GM04504 (cell line): ENCODE measurements around the gene PTPRN2.

ENCODE experiments used
- DNase-seq: peaks from one replicate; pipeline ENCODE4 v3.0.0-alpha.2; 2012; ENCODE audit warnings: low read depth

The PTPRN2 gene

DNA sequence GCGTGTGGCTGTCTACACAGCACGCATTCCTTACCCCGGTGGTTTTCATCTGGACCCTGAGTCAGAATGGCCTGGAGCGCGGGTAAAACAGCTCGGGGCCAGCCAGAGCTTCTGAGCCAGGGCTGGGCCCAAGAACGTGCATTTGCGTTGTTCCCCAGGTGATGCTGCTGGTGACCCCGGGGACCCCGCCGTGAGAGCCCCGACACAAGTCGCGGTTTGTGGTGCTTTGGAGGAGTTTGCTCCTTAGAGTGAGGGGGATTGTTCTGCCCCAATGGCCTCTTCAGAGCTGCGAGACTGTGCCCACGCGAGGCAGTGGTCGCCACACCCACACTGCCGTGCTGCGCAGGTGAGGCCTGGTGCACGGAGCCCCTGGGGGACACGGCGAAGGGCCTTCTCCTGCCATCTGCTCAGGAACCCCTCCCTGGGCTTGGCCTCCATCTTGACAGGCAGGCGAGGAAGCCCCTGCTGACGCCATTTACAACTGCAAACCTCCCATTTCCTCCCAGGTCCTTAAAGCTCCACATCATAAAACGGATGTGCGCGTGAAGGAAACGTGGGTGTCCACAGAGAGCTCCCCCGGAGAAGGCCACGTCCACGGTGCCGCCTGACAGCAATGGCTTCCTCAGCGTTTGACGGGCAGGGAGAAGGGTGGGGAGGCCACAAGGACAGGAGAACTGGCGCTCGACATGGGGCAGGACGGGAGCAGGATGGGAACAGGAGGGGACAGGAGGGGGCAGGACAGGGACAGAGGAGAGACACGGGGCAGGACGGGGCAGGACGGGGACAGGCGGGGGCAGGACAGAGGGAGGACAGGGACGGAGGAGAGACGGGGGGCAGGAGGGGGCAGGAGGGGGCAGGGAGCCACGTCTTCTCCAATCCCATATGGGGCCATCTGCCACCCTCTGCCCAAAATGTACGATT is 773.6 kb downstream of the PTPRN2 start:
- no peak for DNase-seq

- no peak for DNase-seq
Measured at GRCh38 chr7:157813053-157813452, 774.6 kb downstream of the PTPRN2 start.

DNA sequence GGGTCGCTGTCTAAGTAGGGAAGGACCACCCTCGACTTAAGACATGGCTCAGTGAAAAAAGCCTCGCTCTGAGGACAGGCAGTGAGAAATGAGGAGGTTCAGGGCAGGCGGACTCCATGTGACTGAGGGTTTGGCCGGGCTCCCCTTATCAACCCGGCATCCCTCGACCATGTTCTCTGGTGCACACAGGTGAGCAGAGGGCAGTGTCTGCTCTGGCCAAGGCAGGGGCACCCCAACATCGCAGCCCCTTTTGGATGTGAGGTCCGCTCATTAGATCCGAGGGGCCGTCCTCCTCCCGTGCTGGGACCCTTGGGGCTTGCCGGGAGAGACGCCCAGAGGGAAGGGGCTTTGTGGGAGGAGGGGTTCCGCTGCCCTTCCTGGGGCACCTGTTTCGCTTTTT is 775.7 kb downstream of the PTPRN2 start:
- no peak for DNase-seq

DNA sequence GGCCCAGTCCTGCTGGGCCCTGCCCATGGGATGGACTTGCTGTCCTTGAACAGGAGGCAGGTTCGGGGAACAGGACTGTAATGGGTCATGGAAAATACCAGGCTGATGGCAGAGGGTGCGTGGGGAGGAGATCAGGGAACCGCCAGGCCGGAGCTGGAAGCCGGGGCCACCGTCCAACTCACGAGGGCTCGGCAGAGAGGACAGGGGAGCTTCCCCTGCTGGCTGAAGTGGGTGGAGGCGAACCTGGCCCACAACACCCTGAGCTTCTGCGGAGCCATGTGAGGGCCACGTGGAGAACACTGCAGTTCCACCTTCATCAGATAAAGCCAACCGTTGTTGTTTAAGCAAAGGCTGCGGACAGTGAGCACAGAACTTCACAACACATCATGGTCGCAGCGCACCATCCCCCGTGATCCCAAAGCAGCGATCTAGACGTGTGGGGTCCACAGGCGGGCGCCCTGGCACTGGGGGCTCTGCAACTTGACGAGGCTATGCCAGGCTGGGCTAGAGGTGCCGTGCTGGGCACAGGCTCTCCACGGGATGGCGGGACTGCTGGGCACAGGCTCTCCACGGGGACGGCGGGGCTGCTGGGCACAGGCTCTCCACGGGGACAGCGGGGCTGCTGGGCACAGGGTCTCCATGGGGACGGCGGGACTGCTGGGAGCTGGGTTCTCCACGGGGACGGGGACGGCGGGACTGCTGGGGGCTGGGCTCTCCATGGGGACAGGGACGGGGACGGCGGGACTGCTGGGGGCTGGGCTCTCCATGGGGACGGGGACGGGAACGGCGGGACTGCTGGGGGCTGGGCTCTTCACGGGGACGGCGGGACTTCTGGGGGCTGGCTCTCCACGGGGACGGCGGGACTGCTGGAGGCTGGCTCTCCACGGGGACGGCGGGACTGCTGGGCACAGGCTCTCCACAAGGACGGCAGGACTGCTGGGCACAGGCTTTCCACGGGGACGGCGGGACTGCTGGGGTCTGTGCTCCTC is 777.5 kb downstream of the PTPRN2 start:
- no peak for DNase-seq

GRCh38 chr7:157809154-157809862 is 778.3 kb downstream of the PTPRN2 start:
- DNase-seq: no peak

- DNase-seq: no peak
Measured at GRCh38 chr7:157808042-157808441, 779.6 kb downstream of the PTPRN2 start.

DNA sequence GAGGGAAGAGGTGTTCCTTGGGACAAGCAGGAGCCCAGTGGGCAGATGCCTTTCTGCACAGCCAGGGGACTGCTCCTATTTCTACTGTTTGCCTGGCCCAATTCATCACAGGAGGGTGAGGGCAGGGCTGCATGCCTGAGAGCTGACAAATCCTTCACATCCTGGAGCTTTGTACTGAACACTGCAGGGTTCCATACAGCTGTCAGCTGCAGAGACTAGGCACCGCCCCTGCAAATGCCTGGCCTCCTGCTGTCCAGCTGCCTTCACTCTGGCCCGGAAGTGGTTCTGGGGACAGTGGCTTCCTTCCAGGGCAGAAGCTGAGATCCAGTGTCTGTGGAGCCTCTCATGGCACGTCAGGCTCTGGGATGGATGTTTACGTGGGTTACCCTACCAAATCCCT is 780.1 kb downstream of the PTPRN2 start:
- no peak for DNase-seq

GRCh38 chr7:157806711-157807110 is 780.9 kb downstream of the PTPRN2 start:
- no peak for DNase-seq

- no peak for DNase-seq
Measured at GRCh38 chr7:157805713-157806112, 781.9 kb downstream of the PTPRN2 start.

DNA sequence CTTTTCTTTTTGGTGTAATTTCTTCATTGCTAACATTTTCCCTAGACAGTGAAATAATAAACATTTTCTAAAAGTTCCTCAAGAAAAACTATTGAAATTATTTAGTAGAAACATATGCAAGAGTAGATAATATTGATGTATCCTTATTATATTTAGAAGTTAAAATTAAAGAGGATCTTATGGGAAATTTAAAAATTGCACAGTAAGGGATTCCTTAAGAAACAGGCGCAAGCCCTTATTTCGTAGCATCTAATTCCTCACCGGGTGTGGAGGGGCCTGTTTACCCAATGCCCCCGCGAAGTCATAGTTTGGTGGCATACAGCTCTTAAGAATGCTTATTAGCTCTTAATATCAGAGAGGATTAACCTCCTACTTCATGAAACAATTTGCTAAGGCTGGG is 783.7 kb downstream of the PTPRN2 start:
- no peak for DNase-seq

GRCh38 chr7:157801971-157802675 is 785.5 kb downstream of the PTPRN2 start:
- no peak for DNase-seq

- no peak for DNase-seq
Measured at GRCh38 chr7:157801113-157801512, 786.5 kb downstream of the PTPRN2 start.

DNA sequence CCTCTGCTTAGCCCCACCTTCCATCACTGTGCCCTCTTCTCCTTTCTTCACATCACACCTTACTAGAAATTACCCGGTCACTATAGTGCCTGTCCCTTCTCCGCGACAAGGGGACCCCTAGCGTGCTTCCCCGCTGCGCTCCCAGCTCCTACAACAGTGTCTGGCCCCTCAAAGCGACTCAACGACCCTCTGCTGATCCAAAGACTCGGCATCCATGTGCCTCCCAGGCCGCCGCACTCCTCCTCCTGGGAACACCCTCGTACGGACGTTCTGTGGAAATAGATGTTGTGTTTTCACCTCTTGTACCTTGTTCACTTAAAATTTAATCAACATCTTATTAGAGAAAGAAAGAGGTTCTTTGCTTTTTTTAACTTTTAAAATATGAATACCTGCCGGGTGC is 787.3 kb downstream of the PTPRN2 start:
- no peak for DNase-seq

DNA sequence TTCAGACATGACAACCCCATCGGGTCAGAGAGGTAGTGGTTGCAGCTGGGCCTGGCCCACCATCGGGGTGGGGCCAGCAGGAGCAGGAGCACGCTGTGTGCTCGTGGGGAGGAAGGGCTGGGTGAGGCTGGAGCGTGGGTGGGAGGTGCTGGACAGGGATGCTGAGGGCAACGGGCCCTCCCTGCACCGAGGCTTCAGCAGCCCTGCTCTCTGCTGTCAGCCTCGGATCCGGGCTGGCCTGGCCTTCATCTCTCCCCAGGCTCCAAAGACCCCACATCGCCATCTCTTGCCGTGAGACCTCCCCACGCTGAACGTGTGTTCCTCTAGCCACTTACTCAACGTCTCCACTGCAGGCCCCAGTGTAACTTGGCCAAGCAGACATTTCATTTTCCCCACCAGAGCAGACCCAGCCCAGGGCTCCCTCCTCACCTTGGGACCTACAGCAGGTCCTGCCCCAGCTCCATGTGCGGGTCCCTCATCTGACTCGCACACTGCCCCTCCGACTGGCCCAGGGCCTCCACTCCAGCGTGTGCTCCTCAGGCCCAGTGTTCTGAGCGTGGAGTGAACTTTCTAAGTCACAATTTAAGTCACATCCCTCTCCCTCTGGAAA is 788.4 kb downstream of the PTPRN2 start:
- DNase-seq: no peak

GRCh38 chr7:157797361-157797760 is 790.3 kb downstream of the PTPRN2 start:
- no peak for DNase-seq

DNA sequence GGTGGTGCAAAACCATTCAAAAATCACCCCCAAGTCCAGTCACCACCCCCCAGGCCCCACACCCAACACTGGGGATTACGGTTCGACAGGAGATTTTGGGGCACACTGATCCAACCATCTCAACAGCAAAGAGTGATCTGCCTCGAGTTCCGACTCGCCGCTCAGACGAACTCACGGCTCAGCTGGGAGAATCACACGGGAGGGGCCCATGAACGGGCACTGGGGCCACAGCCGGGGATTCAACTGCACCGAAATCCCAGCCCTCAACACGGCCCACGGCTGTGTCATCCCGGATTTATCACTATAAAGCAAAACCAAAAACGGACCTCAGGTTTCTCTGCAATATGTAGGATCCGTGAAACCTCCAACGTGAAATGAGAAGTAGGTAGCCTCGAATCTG is 790.8 kb downstream of the PTPRN2 start:
- DNase-seq: no peak

DNA sequence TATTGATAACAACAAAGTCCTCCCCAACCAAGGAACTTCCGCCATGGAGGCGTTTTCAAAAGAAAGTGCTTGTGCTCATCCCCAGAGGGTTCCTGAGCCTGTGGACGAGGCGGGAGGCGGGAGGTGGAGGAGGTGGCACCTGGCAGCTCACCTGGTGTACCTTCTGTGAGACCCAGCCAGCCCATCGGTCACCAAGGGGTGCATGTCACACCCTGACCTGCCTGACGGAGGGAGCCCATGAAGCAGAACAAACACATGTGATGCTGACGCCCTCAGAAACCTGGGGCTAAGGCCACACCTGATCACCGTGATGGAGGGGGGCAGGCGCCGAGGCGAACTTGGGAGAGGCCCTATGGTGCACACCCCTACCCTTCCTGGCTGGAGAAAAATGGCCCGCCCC is 792.0 kb downstream of the PTPRN2 start:
- no peak for DNase-seq

DNA sequence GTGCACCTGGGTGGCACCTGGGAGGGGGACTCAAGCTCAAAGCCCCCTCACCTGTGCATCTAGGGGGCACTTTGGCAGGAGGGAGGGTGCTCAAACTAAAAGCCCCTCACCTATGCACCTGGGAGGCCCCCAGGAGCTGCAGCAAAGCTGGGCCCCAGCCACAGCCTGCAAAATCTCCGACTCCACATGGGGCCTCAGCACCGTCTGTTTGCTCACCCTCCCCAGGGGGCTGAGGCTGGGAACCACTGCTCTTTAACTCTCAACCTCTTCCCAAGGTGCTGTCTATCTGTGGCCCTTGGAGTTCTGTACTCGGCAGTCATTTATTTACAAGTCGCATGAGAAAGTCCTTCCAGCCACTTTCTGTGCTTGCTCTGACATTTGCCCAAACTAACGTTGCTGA is 792.4 kb downstream of the PTPRN2 start:
- DNase-seq: no peak

- no peak for DNase-seq
Measured at GRCh38 chr7:157794746-157795065, 792.9 kb downstream of the PTPRN2 start.

GRCh38 chr7:157793973-157794745 is 793.5 kb downstream of the PTPRN2 start:
- no peak for DNase-seq

GRCh38 chr7:157793087-157793353 is 794.6 kb downstream of the PTPRN2 start:
- DNase-seq: no peak
